WTC11 (cell line): ENCODE measurements around the gene PTPRT. TPM values are rescaled to one million over a fixed set of nuclear protein-coding genes. Genes with fewer than 3 reads are reported as not detected.

Source experiments
- ATAC-seq: fragments of 200-7000 bp; cut with Tn5 transposase; 2 replicates; pipeline ENCODE4 v1.10.0; 2021; ENCODE audit warnings: mild to moderate bottlenecking, moderate library complexity
- CTCF ChIA-PET: fragments of 300-600 bp; sonication (Branson Sonifier 250); formaldehyde crosslinking; loops from one replicate; lab custom pipeline; 2021; ENCODE audit warnings: antibody characterized with exemption; lab: Charles Lee
- POLR2A ChIA-PET: fragments of 350-600 bp; sonication (Branson Sonifier 250); formaldehyde crosslinking; loops from one replicate; lab custom pipeline; 2021; ENCODE audit warnings: antibody characterized with exemption; lab: Charles Lee
- DNase-seq: peaks from one replicate; pipeline ENCODE4 v3.0.0; 2021; ENCODE audit warnings: low spot score
- H3K27ac Mint-ChIP-seq: 2 replicates; pipeline ENCODE4 v1.8.0; 2021; ENCODE audit warnings: mixed read lengths
- H3K27me3 Mint-ChIP-seq: 2 replicates; pipeline ENCODE4 v1.8.0; 2021; ENCODE audit warnings: low read depth, mild to moderate bottlenecking, moderate library complexity, mixed read lengths
- H3K36me3 Mint-ChIP-seq: 2 replicates; pipeline ENCODE4 v1.8.0; 2021; ENCODE audit warnings: mixed read lengths
- H3K4me1 Mint-ChIP-seq: 2 replicates; pipeline ENCODE4 v1.8.0; 2022; ENCODE audit warnings: mixed read lengths
- H3K4me3 Mint-ChIP-seq: 2 replicates; pipeline ENCODE4 v1.8.0; 2021; ENCODE audit warnings: mild to moderate bottlenecking, moderate library complexity, mixed read lengths
- H3K9me3 Mint-ChIP-seq: 2 replicates; pipeline ENCODE4 v1.8.0; 2021; ENCODE audit warnings: mixed read lengths
- AFF4 ChIP-seq: sonication (generic); formaldehyde crosslinking; IDR thresholded peaks from 2 replicates; pipeline ENCODE4 v1.8.1; 2023; ENCODE audit warnings: mild to moderate bottlenecking, missing genetic modification reagents, borderline replicate concordance
- ATF3 ChIP-seq: sonication (generic); formaldehyde crosslinking; conservative IDR thresholded peaks from 2 replicates; pipeline ENCODE4 v1.8.1; 2022; ENCODE audit warnings: mild to moderate bottlenecking, missing genetic modification reagents
- CBFB ChIP-seq: sonication (generic); formaldehyde crosslinking; IDR thresholded peaks from 2 replicates; pipeline ENCODE4 v1.8.1; 2022; ENCODE audit warnings: mild to moderate bottlenecking, low read depth, missing genetic modification reagents
- CTCF ChIP-seq: fragments of 200-600 bp; IDR thresholded peaks from 2 replicates; pipeline ENCODE4 v1.8.0; 2022; ENCODE audit warnings: antibody characterized with exemption
- E2F5 ChIP-seq: sonication (generic); formaldehyde crosslinking; IDR thresholded peaks from 2 replicates; pipeline ENCODE4 v1.8.1; 2022; ENCODE audit warnings: mild to moderate bottlenecking, moderate library complexity, missing genetic modification reagents
- ELF4 ChIP-seq: sonication (generic); formaldehyde crosslinking; IDR thresholded peaks from 2 replicates; pipeline ENCODE4 v1.8.1; 2022; ENCODE audit warnings: low read depth, mild to moderate bottlenecking, moderate library complexity, missing genetic modification reagents
- ERG ChIP-seq: fragments of 250-450 bp; sonication (Bioruptor Pico); IDR thresholded peaks from 2 replicates; pipeline ENCODE4 v1.8.0; 2021; ENCODE audit warnings: mild to moderate bottlenecking
- FOXJ3 ChIP-seq: sonication (generic); formaldehyde crosslinking; IDR thresholded peaks from 2 replicates; pipeline ENCODE4 v1.9.0; 2021; ENCODE audit warnings: missing genetic modification reagents, mild to moderate bottlenecking, borderline replicate concordance
- GRHL2 ChIP-seq: fragments of 250-450 bp; sonication (Bioruptor Pico); IDR thresholded peaks from 2 replicates; pipeline ENCODE4 v1.8.0; 2022; ENCODE audit warnings: mild to moderate bottlenecking, moderate library complexity; ENCODE audit not compliant: insufficient replicate concordance, severe bottlenecking
- IRF2 ChIP-seq: sonication (generic); formaldehyde crosslinking; IDR thresholded peaks from 2 replicates; pipeline ENCODE4 v1.8.0; 2022; ENCODE audit warnings: low read depth, missing genetic modification reagents, borderline replicate concordance
- JAZF1 ChIP-seq: fragments of 250-450 bp; sonication (Bioruptor Pico); IDR thresholded peaks from 2 replicates; pipeline ENCODE4 v1.9.0; 2021; ENCODE audit warnings: moderate library complexity, mild to moderate bottlenecking, inconsistent platforms
- JUN ChIP-seq: sonication (generic); formaldehyde crosslinking; IDR thresholded peaks from 2 replicates; pipeline ENCODE4 v1.8.0; 2023; ENCODE audit warnings: mild to moderate bottlenecking, missing genetic modification reagents
- NFATC4 ChIP-seq: fragments of 250-450 bp; sonication (Bioruptor Pico); IDR thresholded peaks from 2 replicates; pipeline ENCODE4 v1.9.0; 2021; ENCODE audit warnings: mild to moderate bottlenecking
- NFE2L1 ChIP-seq: sonication (generic); formaldehyde crosslinking; IDR thresholded peaks from 2 replicates; pipeline ENCODE4 v1.8.1; 2023; ENCODE audit warnings: missing genetic modification reagents
- NFYB ChIP-seq: sonication (generic); formaldehyde crosslinking; conservative IDR thresholded peaks from 2 replicates; pipeline ENCODE4 v1.8.0; 2022; ENCODE audit warnings: low read depth, missing genetic modification reagents
- NR2C2 ChIP-seq: sonication (generic); formaldehyde crosslinking; IDR thresholded peaks from 2 replicates; pipeline ENCODE4 v1.8.0; 2022; ENCODE audit warnings: mild to moderate bottlenecking, missing genetic modification reagents
- NR3C1 ChIP-seq: sonication (generic); formaldehyde crosslinking; conservative IDR thresholded peaks from 2 replicates; pipeline ENCODE4 v1.8.1; 2023; ENCODE audit warnings: low read depth, mild to moderate bottlenecking, missing genetic modification reagents
- SP1 ChIP-seq: sonication (generic); formaldehyde crosslinking; conservative IDR thresholded peaks from 2 replicates; pipeline ENCODE4 v1.8.1; 2022; ENCODE audit warnings: missing genetic modification reagents
- TCF7 ChIP-seq: sonication (generic); formaldehyde crosslinking; IDR thresholded peaks from 2 replicates; pipeline ENCODE4 v1.8.0; 2022; ENCODE audit warnings: mild to moderate bottlenecking, low read depth, missing genetic modification reagents, moderate library complexity
- TEAD1 ChIP-seq: sonication (generic); formaldehyde crosslinking; IDR thresholded peaks from 2 replicates; pipeline ENCODE4 v1.8.0; 2022; ENCODE audit warnings: mild to moderate bottlenecking, missing genetic modification reagents
- TP53 ChIP-seq: sonication (generic); formaldehyde crosslinking; IDR thresholded peaks from 2 replicates; pipeline ENCODE4 v1.8.1; 2023; ENCODE audit warnings: mild to moderate bottlenecking, missing genetic modification reagents
- ZBTB43 ChIP-seq: sonication (generic); formaldehyde crosslinking; IDR thresholded peaks from 2 replicates; pipeline ENCODE4 v1.8.1; 2023; ENCODE audit warnings: mild to moderate bottlenecking, missing genetic modification reagents
- ZNF219 ChIP-seq: sonication (generic); formaldehyde crosslinking; IDR thresholded peaks from 2 replicates; pipeline ENCODE4 v1.8.0; 2023; ENCODE audit warnings: missing genetic modification reagents, mild to moderate bottlenecking, borderline replicate concordance
- ZNF263 ChIP-seq: sonication (generic); formaldehyde crosslinking; IDR thresholded peaks from 2 replicates; pipeline ENCODE4 v1.8.1; 2022; ENCODE audit warnings: low read depth, mild to moderate bottlenecking, moderate library complexity, missing genetic modification reagents
- ZNF396 ChIP-seq: fragments of 250-450 bp; sonication (Bioruptor Pico); IDR thresholded peaks from 2 replicates; pipeline ENCODE4 v1.8.0; 2021; ENCODE audit warnings: mild to moderate bottlenecking, moderate library complexity, borderline replicate concordance
- total RNA-seq: library from RNA; stranded (reverse); gene quantifications from 3 replicates; pipeline ENCODE4 v1.2.3, GENCODE V29; 2021

PTPRT gene
- total RNA-seq, 1 experiment from 2014 or later: 1.1 TPM

- TF ChIP-seq JAZF1 (CRISPR knock-in tag): no peak
- TF ChIP-seq, all 79 proteins: peak for 0
These were observed 203.4 kb downstream of the PTPRT start (continued) for GRCh38 chr20:42986143-42986773.

- Mint-ChIP-seq H3K27me3 (peaks cover 11% of the 10 kb centered on the region), H3K27ac (no peak overlapping the region), H3K4me1 (peaks cover 37% of the 10 kb centered on the region), H3K9me3 (peaks cover 8% of the 10 kb centered on the region), H3K4me3 (no peak overlapping the region), H3K36me3 (no peaks in the 10 kb centered on the region)
- ATAC-seq: peak; percentile 55
- peak; percentile 36 for DNase-seq
- POLR2A ChIA-PET: no interaction called here
- no peak for TF ChIP-seq AFF4
- TF ChIP-seq NR2C2 (CRISPR knock-in tag): no peak
- no peak for TF ChIP-seq TCF7 (CRISPR knock-in tag)
- TF ChIP-seq CTCF: peak; percentile 38; the same call in 1 of the 2 replicates
- TF ChIP-seq NR3C1 (CRISPR knock-in tag): no peak
- CTCF ChIA-PET: no interaction called here
These were observed 204.1 kb downstream of the PTPRT start for GRCh38 chr20:42985628-42986027.

- Mint-ChIP-seq H3K27me3 (peaks cover 12% of the 10 kb centered on the region), H3K4me3 (no peak overlapping the region), H3K4me1 (peaks cover 49% of the 10 kb centered on the region), H3K27ac (no peak overlapping the region), H3K9me3 (peaks cover 8% of the 10 kb centered on the region), H3K36me3 (no peaks in the 10 kb centered on the region)
- ChIA-PET CTCF (no interaction called here), POLR2A (no interaction called here)
- no peak for DNase-seq
- TF ChIP-seq E2F5 (CRISPR knock-in tag) (no peak), IRF2 (CRISPR knock-in tag) (no peak), TEAD1 (CRISPR knock-in tag) (no peak), GRHL2 (CRISPR knock-in tag) (no peak), FOXJ3 (CRISPR knock-in tag) (no peak), CBFB (CRISPR knock-in tag) (no peak), NFYB (CRISPR knock-in tag) (no peak), ELF4 (CRISPR knock-in tag) (no peak), JUN (CRISPR knock-in tag) (no peak), SP1 (CRISPR knock-in tag) (no peak), ZNF263 (CRISPR knock-in tag) (no peak), ZBTB43 (CRISPR knock-in tag) (no peak), ERG (CRISPR knock-in tag) (no peak), NFATC4 (CRISPR knock-in tag) (no peak), ZNF396 (CRISPR knock-in tag) (no peak), TP53 (no peak), NFE2L1 (CRISPR knock-in tag) (no peak), ATF3 (CRISPR knock-in tag) (no peak), ZNF219 (CRISPR knock-in tag) (no peak)
- no peak for ATAC-seq
These were observed 207.5 kb downstream of the PTPRT start for GRCh38 chr20:42982218-42982617.
